HEK293 (cell line): ENCODE measurements around the gene FRMPD4.

Source experiments
- CTCF ChIA-PET: fragments of 350-600 bp; formaldehyde crosslinking; extraction: SDS; loops from one replicate; lab custom pipeline; 2021; ENCODE audit warnings: antibody characterized with exemption; lab: Yijun Ruan, JAX
- POLR2A ChIA-PET: fragments of 300-600 bp; formaldehyde crosslinking; extraction: SDS; loops from one replicate; lab custom pipeline; 2020; ENCODE audit warnings: antibody characterized with exemption, inconsistent platforms; lab: Yijun Ruan, JAX
- H3K27ac ChIP-seq: fragments of 200-500 bp; sonication (Bioruptor generic); 2 replicates; pipeline ENCODE4 v1.5.1; 2014; ENCODE audit warnings: low read depth, low read length, control low read depth, inconsistent platforms; ENCODE audit errors: extremely low read depth
- H3K36me3 ChIP-seq, 2 experiments: fragments of 200-500 bp in 1 of 2; sonication (Bioruptor generic) in 1 of 2; 1 replicate in 1 of 2; 2 replicates in 1 of 2; pipeline ENCODE4 v1.5.1; 2014 to 2017; ENCODE audit warnings: inconsistent platforms in 2 of 2, low read length in 2 of 2; ENCODE audit not compliant: control insufficient read depth in 2 of 2, insufficient read depth in 1 of 2
- H3K4me1 ChIP-seq: fragments of 200-500 bp; sonication (Bioruptor generic); 2 replicates; pipeline ENCODE4 v1.5.1; 2014; ENCODE audit warnings: mild to moderate bottlenecking, low read length, inconsistent platforms; ENCODE audit not compliant: control insufficient read depth, insufficient read depth
- H3K4me3 ChIP-seq: 2 replicates; pipeline ENCODE4 v1.5.1; 2011; ENCODE audit warnings: low read depth, mild to moderate bottlenecking, control low read depth, low read length, moderate library complexity
- H3K9me3 ChIP-seq: fragments of 200-500 bp; sonication (Bioruptor generic); 2 replicates; pipeline ENCODE4 v1.5.1; 2014; ENCODE audit warnings: low read depth, low read length, inconsistent platforms; ENCODE audit not compliant: control insufficient read depth, insufficient read depth
- AEBP2 ChIP-seq: fragments of 450-650 bp; formaldehyde crosslinking; IDR thresholded peaks from 2 replicates; pipeline ENCODE4 v1.5.1; 2016; ENCODE audit warnings: missing biosample characterization, missing genetic modification characterization, borderline replicate concordance
- GLI2 ChIP-seq: fragments of 450-650 bp; formaldehyde crosslinking; IDR thresholded peaks from 2 replicates; pipeline ENCODE4; 2017; ENCODE audit warnings: missing biosample characterization, missing genetic modification characterization, low read depth, borderline replicate concordance
- HIC1 ChIP-seq: fragments of 450-650 bp; formaldehyde crosslinking; IDR thresholded peaks from 2 replicates; pipeline ENCODE4 v1.5.1; 2016; ENCODE audit warnings: missing biosample characterization, missing genetic modification characterization
- IKZF3 ChIP-seq: fragments of 450-650 bp; IDR thresholded peaks from 2 replicates; pipeline ENCODE4 v1.5.0; 2018; ENCODE audit warnings: missing biosample characterization, mild to moderate bottlenecking, missing genetic modification characterization, moderate library complexity
- KLF8 ChIP-seq: fragments of 450-650 bp; formaldehyde crosslinking; IDR thresholded peaks from 2 replicates; pipeline ENCODE4 v1.5.1; 2016; ENCODE audit warnings: missing biosample characterization, missing genetic modification characterization
- PRDM4 ChIP-seq: fragments of 450-650 bp; formaldehyde crosslinking; IDR thresholded peaks from 2 replicates; pipeline ENCODE4 v1.5.1; 2017; ENCODE audit warnings: missing biosample characterization, missing genetic modification characterization
- SP7 ChIP-seq: fragments of 450-650 bp; formaldehyde crosslinking; IDR thresholded peaks from 2 replicates; pipeline ENCODE4 v1.5.1; 2016; ENCODE audit warnings: missing biosample characterization, missing genetic modification characterization
- TSHZ1 ChIP-seq: fragments of 450-650 bp; formaldehyde crosslinking; IDR thresholded peaks from 2 replicates; pipeline ENCODE4 v1.5.1; 2016; ENCODE audit warnings: missing biosample characterization, missing genetic modification characterization, borderline replicate concordance
- ZBTB8A ChIP-seq: fragments of 450-650 bp; formaldehyde crosslinking; IDR thresholded peaks from 2 replicates; pipeline ENCODE4 v1.5.1; 2016; ENCODE audit warnings: missing biosample characterization, missing genetic modification characterization
- ZFP3 ChIP-seq: fragments of 450-650 bp; formaldehyde crosslinking; IDR thresholded peaks from 2 replicates; pipeline ENCODE4 v1.5.1; 2016; ENCODE audit warnings: low read depth, missing biosample characterization, missing genetic modification characterization
- ZNF16 ChIP-seq: fragments of 450-650 bp; formaldehyde crosslinking; IDR thresholded peaks from 2 replicates; pipeline ENCODE4 v1.5.1; 2016; ENCODE audit warnings: low read depth, missing biosample characterization, missing genetic modification characterization
- ZNF18 ChIP-seq: fragments of 450-650 bp; formaldehyde crosslinking; IDR thresholded peaks from 2 replicates; pipeline ENCODE4 v1.5.1; 2016; ENCODE audit warnings: missing biosample characterization, missing genetic modification characterization
- ZNF248 ChIP-seq: fragments of 450-650 bp; formaldehyde crosslinking; IDR thresholded peaks from 2 replicates; pipeline ENCODE4 v1.5.1; 2017; ENCODE audit warnings: missing biosample characterization, missing genetic modification characterization
- ZNF354C ChIP-seq: fragments of 450-650 bp; formaldehyde crosslinking; IDR thresholded peaks from 2 replicates; pipeline ENCODE4 v1.5.1; 2016; ENCODE audit warnings: missing biosample characterization, missing genetic modification characterization, low read depth, borderline replicate concordance
- ZNF398 ChIP-seq: fragments of 450-650 bp; formaldehyde crosslinking; IDR thresholded peaks from 2 replicates; pipeline ENCODE4 v1.5.1; 2017; ENCODE audit warnings: missing biosample characterization, missing genetic modification characterization
- ZNF404 ChIP-seq: fragments of 450-650 bp; formaldehyde crosslinking; IDR thresholded peaks from 2 replicates; pipeline ENCODE4 v1.5.1; 2017; ENCODE audit warnings: missing biosample characterization, missing genetic modification characterization
- ZNF488 ChIP-seq: fragments of 450-650 bp; formaldehyde crosslinking; IDR thresholded peaks from 2 replicates; pipeline ENCODE4 v1.5.1; 2016; ENCODE audit warnings: missing biosample characterization, missing genetic modification characterization
- ZNF626 ChIP-seq: fragments of 450-650 bp; sonication (Bioruptor Pico); formaldehyde crosslinking; IDR thresholded peaks from 2 replicates; pipeline ENCODE4 v1.5.1; 2018; ENCODE audit warnings: missing biosample characterization, missing genetic modification characterization, inconsistent platforms
- ZNF692 ChIP-seq: fragments of 450-650 bp; formaldehyde crosslinking; IDR thresholded peaks from 2 replicates; pipeline ENCODE4 v1.5.1; 2016; ENCODE audit warnings: missing biosample characterization, missing genetic modification characterization
- ZNF792 ChIP-seq: fragments of 450-650 bp; formaldehyde crosslinking; IDR thresholded peaks from 2 replicates; pipeline ENCODE4 v1.5.1; 2016; ENCODE audit warnings: missing biosample characterization, missing genetic modification characterization
- ZXDB ChIP-seq: fragments of 450-650 bp; formaldehyde crosslinking; IDR thresholded peaks from 2 replicates; pipeline ENCODE4 v1.5.1; 2016; ENCODE audit warnings: missing biosample characterization, missing genetic modification characterization

FRMPD4 gene

GRCh38 chrX:12240491-12240890 lies 102.2 kb downstream of the FRMPD4 start:
- Histone ChIP-seq H3K9me3 (no peaks in the 10 kb centered on the region), H3K4me1 (peaks cover 25% of the 10 kb centered on the region), H3K36me3 (no peaks in the 10 kb centered on the region), H3K4me3 (no peak overlapping the region), H3K27ac (peak overlapping the region; percentile 77)
- ChIA-PET CTCF (interaction anchor here (0.9 kb wide), 1 partner anchor 101 kb away, joined by 3 read pairs; no protein-coding TSS in a partner anchor), POLR2A (no interaction called here)
- 0 out of 2 replicates have a peak, but pooled peaks have one; percentile 21 for TF ChIP-seq AEBP2
- peak; percentile 85 for TF ChIP-seq HIC1 (tag by site-specific recombination)
- peak; percentile 92 for TF ChIP-seq GLI2
- TF ChIP-seq ZNF792 (tag by site-specific recombination) = no peak
- TF ChIP-seq ZXDB = peak; percentile 94
- TF ChIP-seq ZNF354C = no peak
- peak; percentile 96 for TF ChIP-seq IKZF3 (tag by site-specific recombination)
- TF ChIP-seq PRDM4 (tag by site-specific recombination) = peak; percentile 97
- TF ChIP-seq KLF8 (tag by site-specific recombination) = peak; percentile 78
- peak; percentile 61 for TF ChIP-seq ZBTB8A
- TF ChIP-seq ZNF692 (tag by site-specific recombination) = no peak
- peak; percentile 46 for TF ChIP-seq ZNF398 (tag by site-specific recombination)
- peak; percentile 36; the same call in 1 of the 2 replicates for TF ChIP-seq ZFP3 (tag by site-specific recombination)
- peak; percentile 67; the same call in 1 of the 2 replicates for TF ChIP-seq TSHZ1 (tag by site-specific recombination)
- no peak for TF ChIP-seq ZNF404 (tag by site-specific recombination)
- TF ChIP-seq ZNF488 (tag by site-specific recombination) = peak; percentile 75; the same call in 1 of the 2 replicates
- no peak for TF ChIP-seq ZNF248 (tag by site-specific recombination)
- peak; percentile 64; the same call in 1 of the 2 replicates for TF ChIP-seq ZNF626 (tag by site-specific recombination)
- peak; percentile 84 for TF ChIP-seq ZNF18 (tag by site-specific recombination)
- TF ChIP-seq ZNF16 (tag by site-specific recombination) = no peak
- peak; percentile 87 for TF ChIP-seq SP7
